RWPE1 (cell line): ENCODE results near the gene DDAH2.

ENCODE experiments used
- CTCF ChIA-PET: fragments of 350-600 bp; sonication (Branson Sonifier 250); formaldehyde crosslinking; extraction: SDS; loops from one replicate; lab custom pipeline; 2021; lab: Yijun Ruan, JAX
- POLR2A ChIA-PET: fragments of 400-600 bp; formaldehyde crosslinking; extraction: SDS; loops from one replicate; lab custom pipeline; 2020; ENCODE audit warnings: antibody characterized with exemption; ENCODE audit not compliant: low non-redundant PET; lab: Yijun Ruan, JAX
- DNase-seq: peaks from one replicate; pipeline ENCODE4 v3.0.0; 2012; ENCODE audit warnings: low spot score
- H3K27ac ChIP-seq: fragments of 450-650 bp; 2 replicates; pipeline ENCODE4 v1.5.1; 2017
- CTCF ChIP-seq: fragments of 450-650 bp; conservative IDR thresholded peaks from 2 replicates; pipeline ENCODE4 v1.5.1; 2017; ENCODE audit warnings: low read depth, mild to moderate bottlenecking

The DDAH2 gene

GRCh38 chr6:31768363-31769257 is 39.5 kb upstream of the DDAH2 start:
- TF ChIP-seq CTCF: no peak
- POLR2A ChIA-PET: no interaction called here
- no peak for DNase-seq
- no peak overlapping the region; the same call in 1 of the 2 replicates for H3K27ac ChIP-seq
- CTCF ChIA-PET: interaction anchor here (0.8 to 1.8 kb wide), 5 partner anchors 11 to 76 kb away, joined by 3 to 11 read pairs (median 5); no protein-coding TSS in a partner anchor

GRCh38 chr6:31767096-31767645 is 38.1 kb upstream of the DDAH2 start:
- CTCF ChIA-PET: no interaction called here
- H3K27ac ChIP-seq: peak overlapping the region; percentile 24; the same call in 1 of the 2 replicates
- no peak for DNase-seq
- POLR2A ChIA-PET: no interaction called here
- TF ChIP-seq CTCF: no peak

- H3K27ac ChIP-seq: no peak overlapping the region
- ChIA-PET CTCF (no interaction called here), POLR2A (no interaction called here)
- no peak for DNase-seq
- no peak for TF ChIP-seq CTCF
These were observed 37.1 kb upstream of the DDAH2 start for GRCh38 chr6:31765910-31766794.

- H3K27ac ChIP-seq: no peak overlapping the region
- no peak for TF ChIP-seq CTCF
- ChIA-PET CTCF (interaction anchor here (0.6 kb wide), 1 partner anchor 185 kb away, joined by 3 read pairs; no protein-coding TSS in a partner anchor), POLR2A (no interaction called here)
- DNase-seq: no peak
These were observed 36.4 kb upstream of the DDAH2 start for GRCh38 chr6:31765559-31765909.

GRCh38 chr6:31764198-31764597 is 35.1 kb upstream of the DDAH2 start:
- ChIA-PET POLR2A (no interaction called here), CTCF (no interaction called here)
- H3K27ac ChIP-seq: peak overlapping the region; percentile 66
- no peak for TF ChIP-seq CTCF
- DNase-seq: no peak

GRCh38 chr6:31763619-31763940 is 34.5 kb upstream of the DDAH2 start:
- TF ChIP-seq CTCF: no peak
- POLR2A ChIA-PET: no interaction called here
- peak overlapping the region; percentile 66 for H3K27ac ChIP-seq
- DNase-seq: peak; percentile 58
- CTCF ChIA-PET: no interaction called here
